Right lobe of liver (tissue), 6 donors: Measurements from ENCODE around the gene DNASE1L2. TPM values are rescaled to one million over a fixed set of nuclear protein-coding genes. Genes with fewer than 3 reads are reported as not detected.

Experiments
- ATAC-seq, 4 donors: fragments of 200-7000 bp; cut with Tn5 transposase; one replicate each; pipeline ENCODE4 v1.9.1; 2020; ENCODE audit warnings: mild to moderate bottlenecking in 4 of 4, moderate library complexity in 4 of 4
- DNase-seq, 3 donors: peaks; one replicate each; pipeline ENCODE4 v3.0.0-alpha.2; 2020
- H3K27ac ChIP-seq, 3 donors: fragments of 200-600 bp; one replicate each; pipeline ENCODE4 v1.8.0; 2022
- H3K27me3 ChIP-seq, 2 donors: fragments of 200-600 bp; one replicate each; pipeline ENCODE4 v1.8.0; 2022
- H3K36me3 ChIP-seq, 4 donors: fragments of 200-600 bp; sonication (generic) in 1 of 4; one replicate each; pipeline versions ENCODE4 v1.5.1 to v1.8.0; 2017 to 2022; ENCODE audit warnings: control low read depth in 1 of 4
- H3K4me1 ChIP-seq, 4 donors: fragments of 200-600 bp; sonication (generic) in 1 of 4; one replicate each; pipeline versions ENCODE4 v1.5.1 to v1.8.0; 2017 to 2022; ENCODE audit warnings: control low read depth in 1 of 4
- H3K4me3 ChIP-seq, 3 donors: fragments of 200-600 bp; one replicate each; pipeline ENCODE4 v1.8.0; 2022
- H3K9me3 ChIP-seq, 4 donors: fragments of 200-600 bp; sonication (generic) in 1 of 4; one replicate each; pipeline versions ENCODE4 v1.5.1 to v1.8.0; 2017 to 2022; ENCODE audit warnings: control low read depth in 1 of 4
- POLR2A ChIP-seq: fragments of 450-650 bp; IDR thresholded peaks from one replicate; pipeline ENCODE4 v1.6.1; 2017; ENCODE audit warnings: antibody characterized with exemption, mild to moderate bottlenecking
- WGBS: methylation state at CpG from one replicate; pipeline ENCODE4 v1.1.6; 2018; ENCODE audit warnings: low coverage, low lambda C conversion rate; ENCODE audit not compliant: insufficient coverage; ENCODE audit errors: missing lambda C conversion rate; 5-methylcytosine and 5-hydroxymethylcytosine counted together
- intact Hi-C, 2 donors: fragments of 100-400 bp; cut with DNase I; formaldehyde crosslinking; loops; one replicate each; pipeline versions ENCODE4 v1.11.2 to v1.14.1; 2022
- total RNA-seq, 6 experiments: library from RNA; depleted of rRNA in 2 of 6; stranded (reverse); fragments of >200 nt in 2 of 6; fragmentation: NEBNext Ultra II Directional in 3 of 6; extraction: Animal tissue kit (Norgen Biotek cat#: 25700) in 3 of 6; gene quantifications; one replicate each; pipeline versions ENCODE4 v1.1.0 to v1.2.4, GENCODE V29; 2016 to 2023
- TF ChIP-seq, protein P1 (sequence below), 4 donors: fragments of 200-600 bp in 3 of 4; fragments of 450-650 bp in 1 of 4; IDR thresholded peaks; one replicate each; pipeline versions ENCODE4 v1.5.1 to v1.8.0; 2016 to 2022; ENCODE audit warnings: antibody characterized with exemption in 4 of 4, mild to moderate bottlenecking in 2 of 4
- donor health status: DM: no; HTN: yes; CAD: no.
- donor health status: DM: no; HTN: no; CAD: no.
- donor health status: DM: no; HTN: no; CAD: no.
- donor health status: DM: no; HTN: yes; CAD: no.
- donor health status: DM: no; HTN: yes; CAD: no.

Gene DNASE1L2
- total RNA-seq, 6 experiments from 2014 or later = 0.31 to 1.1 (median 0.40) TPM; not detected in 1

DNA sequence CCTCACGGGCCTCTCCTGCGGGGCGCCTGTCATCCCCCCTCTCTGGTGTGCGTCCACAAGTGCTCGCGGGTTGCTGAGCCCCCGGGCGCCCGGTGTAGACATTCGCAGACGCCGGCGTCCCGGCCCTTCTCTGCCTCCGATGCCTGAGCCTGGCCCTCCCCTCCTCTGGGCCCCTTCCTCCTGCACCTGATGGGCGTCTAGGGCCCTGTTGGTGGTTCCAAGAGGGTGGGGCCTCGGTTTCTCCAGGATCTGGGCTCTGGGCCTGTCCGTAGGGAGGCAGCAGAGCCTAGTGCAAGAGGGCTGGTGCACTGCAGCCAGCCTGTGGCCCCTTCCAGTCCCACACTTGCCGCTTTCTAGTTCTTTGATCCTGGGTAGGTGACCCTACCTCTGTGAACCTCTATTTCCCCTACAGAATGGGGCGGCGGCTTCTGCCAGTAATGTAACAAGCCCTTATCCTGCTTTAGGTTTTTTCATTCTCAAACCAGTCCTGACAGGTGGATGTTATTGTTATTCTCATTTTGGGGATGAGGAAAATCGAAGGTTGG lies 12.2 kb upstream of the DNASE1L2 start:
- Histone ChIP-seq H3K4me1 (peaks cover 0 to 29% (median 15%) of the 10 kb centered on the region in 4 donors), H3K27ac (peak overlapping the region; percentile 68 to 86 (median 75)), H3K9me3 (no peaks in the 10 kb centered on the region), H3K36me3 (peaks cover 0 to 9% (median 0%) of the 10 kb centered on the region in 4 donors), H3K27me3 (no peaks in the 10 kb centered on the region), H3K4me3 (peak overlapping the region; percentile 97 to 99 (median 98))
- intact Hi-C loops = no loop called here
- peak; percentile 43 to 67 (median 60) for ATAC-seq
- 30% methylated on average over 4 of the region's 22 CpGs for WGBS
- DNase-seq = peak; percentile 63 to 75 (median 72)
- no peak for TF ChIP-seq POLR2A
- TF ChIP-seq, protein P1, sequence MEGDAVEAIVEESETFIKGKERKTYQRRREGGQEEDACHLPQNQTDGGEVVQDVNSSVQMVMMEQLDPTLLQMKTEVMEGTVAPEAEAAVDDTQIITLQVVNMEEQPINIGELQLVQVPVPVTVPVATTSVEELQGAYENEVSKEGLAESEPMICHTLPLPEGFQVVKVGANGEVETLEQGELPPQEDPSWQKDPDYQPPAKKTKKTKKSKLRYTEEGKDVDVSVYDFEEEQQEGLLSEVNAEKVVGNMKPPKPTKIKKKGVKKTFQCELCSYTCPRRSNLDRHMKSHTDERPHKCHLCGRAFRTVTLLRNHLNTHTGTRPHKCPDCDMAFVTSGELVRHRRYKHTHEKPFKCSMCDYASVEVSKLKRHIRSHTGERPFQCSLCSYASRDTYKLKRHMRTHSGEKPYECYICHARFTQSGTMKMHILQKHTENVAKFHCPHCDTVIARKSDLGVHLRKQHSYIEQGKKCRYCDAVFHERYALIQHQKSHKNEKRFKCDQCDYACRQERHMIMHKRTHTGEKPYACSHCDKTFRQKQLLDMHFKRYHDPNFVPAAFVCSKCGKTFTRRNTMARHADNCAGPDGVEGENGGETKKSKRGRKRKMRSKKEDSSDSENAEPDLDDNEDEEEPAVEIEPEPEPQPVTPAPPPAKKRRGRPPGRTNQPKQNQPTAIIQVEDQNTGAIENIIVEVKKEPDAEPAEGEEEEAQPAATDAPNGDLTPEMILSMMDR (IDR thresholded peaks at IDR 0.05) = peak in 3 of 4 donors; percentile 19 to 44 (median 22)

DNA sequence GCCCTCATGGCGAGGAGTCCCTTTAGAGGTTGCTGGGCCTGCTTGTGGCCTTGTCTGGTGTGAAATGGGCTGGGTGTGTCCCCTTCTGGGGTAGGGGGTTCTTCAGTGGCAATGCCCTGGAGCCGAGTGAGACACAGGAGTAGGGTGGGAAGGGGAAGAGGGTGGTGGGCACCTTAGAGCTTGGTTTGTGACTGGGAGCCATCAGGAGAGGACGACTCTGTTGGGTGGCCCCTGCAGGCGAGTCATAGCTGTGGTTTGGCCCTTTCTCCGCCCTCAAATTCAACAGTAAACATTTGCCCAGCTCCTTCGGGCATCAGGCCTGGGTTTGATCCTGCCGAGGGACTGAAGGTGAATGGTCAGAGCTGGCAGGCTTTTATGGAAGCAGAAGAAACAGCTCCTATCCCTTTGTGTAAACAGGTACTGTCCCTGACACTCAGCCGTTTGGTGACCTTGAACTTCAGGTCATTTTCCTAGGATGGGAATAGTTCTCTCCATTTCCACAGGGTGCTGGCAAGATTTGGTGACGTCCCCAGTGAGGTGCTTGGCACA lies 9.9 kb upstream of the DNASE1L2 start:
- WGBS = 26% methylated on average over 6 of the region's 9 CpGs
- no peaks in the 10 kb centered on the region for H3K27me3 ChIP-seq
- ATAC-seq = peak; percentile 26 to 55 (median 38)
- H3K4me1 ChIP-seq = peaks cover 0 to 29% (median 15%) of the 10 kb centered on the region in 4 donors
- no peak overlapping the region for H3K4me3 ChIP-seq
- TF ChIP-seq, protein P1 (IDR thresholded peaks at IDR 0.05) = no peak
- no peak for TF ChIP-seq POLR2A
- intact Hi-C loops = no loop called here
- peak overlapping the region in 1 of 3 donors; percentile 58 for H3K27ac ChIP-seq
- no peaks in the 10 kb centered on the region for H3K9me3 ChIP-seq
- DNase-seq = peak; percentile 64 to 87 (median 86)
- H3K36me3 ChIP-seq = peaks cover 0 to 22% (median 3%) of the 10 kb centered on the region in 4 donors

DNA sequence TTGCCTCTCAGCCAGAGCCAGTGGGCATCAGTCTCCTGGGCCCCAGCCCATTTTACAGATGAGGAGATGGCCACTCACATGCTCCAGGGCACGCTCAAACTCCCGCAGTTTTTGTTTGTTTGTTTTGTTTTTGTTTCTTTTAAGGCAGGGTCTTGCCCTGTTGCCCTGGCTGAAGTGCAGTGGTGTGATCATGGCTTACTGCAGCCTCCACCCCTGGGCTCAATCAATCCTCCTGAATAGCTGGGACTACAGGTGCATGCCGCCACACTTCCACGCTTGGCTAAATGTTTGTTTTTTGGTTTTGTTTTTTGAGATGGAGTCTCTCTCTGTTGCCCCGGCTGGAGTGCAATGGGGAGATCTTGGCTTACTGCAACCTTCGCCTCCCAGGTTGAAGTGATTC lies 9.3 kb upstream of the DNASE1L2 start:
- intact Hi-C loops = no loop called here
- Histone ChIP-seq H3K4me3 (no peak overlapping the region), H3K4me1 (peaks cover 0 to 29% (median 15%) of the 10 kb centered on the region in 4 donors), H3K9me3 (no peaks in the 10 kb centered on the region), H3K27me3 (no peaks in the 10 kb centered on the region), H3K36me3 (peaks cover 0 to 25% (median 3%) of the 10 kb centered on the region in 4 donors), H3K27ac (no peak overlapping the region)
- no peak for TF ChIP-seq POLR2A
- TF ChIP-seq, protein P1 (IDR thresholded peaks at IDR 0.05) = no peak
- DNase-seq (no peak), ATAC-seq (no peak)
- WGBS = 56% methylated on average over 5 of the region's 6 CpGs

DNA sequence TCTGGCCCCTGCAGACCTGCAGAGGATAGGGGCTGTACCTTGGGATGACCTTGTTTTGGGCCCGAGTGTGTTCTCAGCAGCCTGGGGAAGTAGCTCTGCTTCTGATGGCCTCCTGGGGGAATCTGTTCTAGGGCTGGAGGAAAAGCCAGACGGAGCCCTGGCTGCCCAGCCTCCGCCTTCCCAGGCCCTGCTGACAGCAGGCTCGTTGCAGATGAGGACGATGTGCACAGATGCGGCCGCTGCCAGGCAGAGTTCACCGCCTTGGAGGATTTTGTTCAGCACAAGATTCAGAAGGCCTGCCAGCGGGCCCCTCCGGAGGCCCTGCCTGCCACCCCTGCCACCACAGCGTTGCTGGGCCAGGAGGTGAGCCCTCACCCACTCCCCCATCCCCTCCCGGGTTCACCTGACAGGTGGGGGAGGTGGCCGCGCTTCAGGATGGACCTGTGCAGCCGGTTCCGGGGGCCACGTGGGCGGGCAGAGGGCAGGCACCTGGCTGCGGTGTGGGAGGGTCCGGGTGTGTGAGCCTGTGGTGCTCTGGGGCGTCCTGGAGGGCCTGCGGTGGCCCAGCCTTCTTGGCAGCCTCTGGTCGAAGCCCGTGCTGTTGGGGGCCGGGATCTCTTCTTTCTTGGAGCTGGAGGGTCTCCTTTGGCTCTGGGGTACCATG lies 8.0 kb upstream of the DNASE1L2 start:
- Histone ChIP-seq H3K4me1 (peaks cover 0 to 29% (median 15%) of the 10 kb centered on the region in 4 donors), H3K27me3 (no peaks in the 10 kb centered on the region), H3K4me3 (no peak overlapping the region), H3K9me3 (no peaks in the 10 kb centered on the region), H3K27ac (no peak overlapping the region), H3K36me3 (peaks cover 0 to 36% (median 11%) of the 10 kb centered on the region in 4 donors)
- ATAC-seq (no peak), DNase-seq (peak; percentile 18 to 49 (median 45))
- intact Hi-C loops = no loop called here
- TF ChIP-seq, protein P1 (IDR thresholded peaks at IDR 0.05) = no peak
- TF ChIP-seq POLR2A = no peak
- WGBS = 80% methylated on average over 1 of the region's 25 CpGs
